ENCODE data around the gene CA4. TPM values are rescaled to one million over a fixed set of nuclear protein-coding genes. Genes with fewer than 3 reads are reported as not detected.

Gene CA4
- total and polyA plus RNA-seq, 7 donors: 8.9 to 16.6 (median 11.8) TPM

GRCh38 chr17:60167065-60167741 lies 17.4 kb downstream of the CA4 start:
- no peaks in the 10 kb centered on the region for H3K36me3 ChIP-seq (ENCODE audit: insufficient read depth in 1 of 2, low read depth in 1 of 2)
- WGBS, 3 donors: 52 to 60% (median 57%) methylated on average over 11 of the region's 11 CpGs
- H3K9me3 ChIP-seq: no peaks in the 10 kb centered on the region
- H3K4me1 ChIP-seq: peaks cover 4% of the 10 kb centered on the region
- peaks cover 0 to 11% (median 0%) of the 10 kb centered on the region in 3 donors for H3K27me3 ChIP-seq (ENCODE audit: insufficient read depth in 3 of 3, low read length in 2 of 3)
- H3K27ac ChIP-seq: no peak overlapping the region
- ATAC-seq (no peak), DNase-seq (no peak)
- intact Hi-C loops (cut with DNase I): no loop called here
- no peak for TF ChIP-seq CTCF (IDR thresholded peaks at IDR 0.05)
- no peak overlapping the region for H3K4me3 ChIP-seq

DNA sequence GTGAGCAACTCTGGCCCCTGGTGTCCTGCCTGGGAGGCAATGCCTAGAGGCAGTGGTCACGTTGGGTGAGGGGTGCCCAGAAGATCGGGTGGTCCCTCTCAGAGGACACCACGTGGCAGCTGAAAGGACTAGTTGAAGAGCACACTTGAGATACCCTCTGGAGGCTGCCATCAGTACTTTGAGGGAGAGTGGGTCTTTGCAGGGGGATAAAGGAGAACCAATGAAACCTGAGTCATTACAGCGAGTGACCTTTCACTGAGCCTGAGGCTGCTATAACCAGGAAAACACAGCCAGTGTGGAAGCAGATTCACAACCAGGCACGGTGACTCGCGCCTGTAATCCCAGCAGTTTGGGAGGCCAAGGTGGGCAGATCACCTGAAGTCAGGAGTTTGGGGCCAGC lies 18.9 kb downstream of the CA4 start:
- TF ChIP-seq CTCF (IDR thresholded peaks at IDR 0.05): no peak
- Histone ChIP-seq H3K27ac (no peak overlapping the region), H3K36me3 (ENCODE audit: insufficient read depth in 1 of 2, low read depth in 1 of 2) (no peaks in the 10 kb centered on the region), H3K4me3 (no peak overlapping the region), H3K9me3 (no peaks in the 10 kb centered on the region), H3K4me1 (peaks cover 4% of the 10 kb centered on the region), H3K27me3 (ENCODE audit: insufficient read depth in 3 of 3, low read length in 2 of 3) (peaks cover 0 to 11% (median 0%) of the 10 kb centered on the region in 3 donors)
- intact Hi-C loops (cut with DNase I): no loop called here
- DNase-seq: no peak
- no peak for ATAC-seq
- 45 to 55% (median 53%) methylated on average over 7 of the region's 7 CpGs for WGBS, 3 donors

- H3K27ac ChIP-seq: no peak overlapping the region
- no peaks in the 10 kb centered on the region for H3K36me3 ChIP-seq (ENCODE audit: insufficient read depth in 1 of 2, low read depth in 1 of 2)
- H3K27me3 ChIP-seq (ENCODE audit: insufficient read depth in 3 of 3, low read length in 2 of 3): peaks cover 0 to 10% (median 0%) of the 10 kb centered on the region in 3 donors
- ATAC-seq: peak in 3 of 4 donors; percentile 39 to 45 (median 41)
- no peaks in the 10 kb centered on the region for H3K9me3 ChIP-seq
- 36 to 44% (median 43%) methylated on average over 10 of the region's 10 CpGs for WGBS, 3 donors
- peaks cover 4% of the 10 kb centered on the region for H3K4me1 ChIP-seq
- TF ChIP-seq CTCF (IDR thresholded peaks at IDR 0.05): no peak
- no peak overlapping the region for H3K4me3 ChIP-seq
- intact Hi-C loops (cut with DNase I): no loop called here
- DNase-seq: peak in 1 of 2 donors; percentile 49
These were observed 20.4 kb downstream of the CA4 start for GRCh38 chr17:60169921-60170817.

DNA sequence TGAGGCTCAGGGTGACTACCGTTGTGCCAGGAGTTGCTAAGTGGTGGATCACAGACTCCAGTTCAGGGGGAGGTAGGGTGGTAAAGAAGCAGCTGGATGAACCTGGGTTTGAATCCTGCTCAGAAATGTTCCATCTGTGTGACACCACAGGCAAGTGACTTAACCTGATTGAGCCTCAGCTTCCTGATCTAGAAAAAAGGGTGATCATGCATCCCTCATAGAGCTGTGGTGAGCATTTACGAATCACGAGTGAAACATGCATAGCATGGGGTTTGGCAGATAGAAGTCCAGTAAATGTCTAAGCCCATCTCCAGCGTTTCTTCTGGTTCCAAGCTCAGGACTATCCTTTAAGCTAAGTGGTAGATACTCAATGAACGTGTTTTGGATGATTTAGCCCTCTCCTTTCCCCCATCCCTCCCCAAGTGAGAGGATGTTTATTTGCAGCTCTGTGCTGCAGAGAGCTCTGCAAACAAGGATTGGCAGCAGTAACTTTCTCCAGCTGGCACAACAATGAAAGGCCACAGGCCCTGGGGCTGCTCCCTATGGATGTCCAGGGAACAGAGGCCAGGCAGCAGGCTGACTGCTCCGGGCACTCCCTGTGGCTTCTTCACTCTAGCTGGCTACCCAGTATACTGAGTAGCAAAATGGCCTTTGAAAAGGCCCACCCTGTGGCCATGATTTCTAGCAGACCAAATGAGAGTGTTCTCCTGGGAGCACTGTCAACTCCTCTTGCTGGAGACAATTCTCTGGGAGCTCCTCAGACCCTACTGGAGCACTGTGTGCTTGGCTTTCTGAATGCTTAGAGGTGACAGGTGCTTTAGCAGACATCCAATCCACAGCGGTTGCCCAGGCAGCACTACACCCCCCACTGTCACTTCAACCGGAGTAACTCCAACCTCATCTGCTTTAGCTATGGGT lies 21.3 kb downstream of the CA4 start:
- H3K27ac ChIP-seq: no peak overlapping the region
- peak in 2 of 4 donors; percentile 6 to 13 for ATAC-seq
- WGBS, 3 donors: 51 to 61% (median 58%) methylated on average over 8 of the region's 8 CpGs
- no peak for TF ChIP-seq CTCF (IDR thresholded peaks at IDR 0.05)
- H3K27me3 ChIP-seq (ENCODE audit: insufficient read depth in 3 of 3, low read length in 2 of 3): peaks cover 0 to 3% (median 0%) of the 10 kb centered on the region in 3 donors
- peaks cover 4% of the 10 kb centered on the region for H3K4me1 ChIP-seq
- peaks cover 0 to 4% of the 10 kb centered on the region in 2 donors for H3K36me3 ChIP-seq (ENCODE audit: insufficient read depth in 1 of 2, low read depth in 1 of 2)
- H3K4me3 ChIP-seq: no peak overlapping the region
- no peaks in the 10 kb centered on the region for H3K9me3 ChIP-seq
- intact Hi-C loops (cut with DNase I): no loop called here
- no peak for DNase-seq

Measured in psoas muscle (tissue), 8 donors.